WTC11 (cell line): ENCODE results near the gene PGLYRP2. TPM values are rescaled to one million over a fixed set of nuclear protein-coding genes. Genes with fewer than 3 reads are reported as not detected.

Experiments
- ATAC-seq: fragments of 200-7000 bp; cut with Tn5 transposase; 2 replicates; pipeline ENCODE4 v1.10.0; 2021; ENCODE audit warnings: mild to moderate bottlenecking, moderate library complexity
- CTCF ChIA-PET: fragments of 300-600 bp; sonication (Branson Sonifier 250); formaldehyde crosslinking; loops from one replicate; lab custom pipeline; 2021; ENCODE audit warnings: antibody characterized with exemption; lab: Charles Lee
- POLR2A ChIA-PET: fragments of 350-600 bp; sonication (Branson Sonifier 250); formaldehyde crosslinking; loops from one replicate; lab custom pipeline; 2021; ENCODE audit warnings: antibody characterized with exemption; lab: Charles Lee
- DNase-seq: peaks from one replicate; pipeline ENCODE4 v3.0.0; 2021; ENCODE audit warnings: low spot score
- H3K27ac Mint-ChIP-seq: 2 replicates; pipeline ENCODE4 v1.8.0; 2021; ENCODE audit warnings: mixed read lengths
- H3K27me3 Mint-ChIP-seq: 2 replicates; pipeline ENCODE4 v1.8.0; 2021; ENCODE audit warnings: low read depth, mild to moderate bottlenecking, moderate library complexity, mixed read lengths
- H3K36me3 Mint-ChIP-seq: 2 replicates; pipeline ENCODE4 v1.8.0; 2021; ENCODE audit warnings: mixed read lengths
- H3K4me1 Mint-ChIP-seq: 2 replicates; pipeline ENCODE4 v1.8.0; 2022; ENCODE audit warnings: mixed read lengths
- H3K4me3 Mint-ChIP-seq: 2 replicates; pipeline ENCODE4 v1.8.0; 2021; ENCODE audit warnings: mild to moderate bottlenecking, moderate library complexity, mixed read lengths
- H3K9me3 Mint-ChIP-seq: 2 replicates; pipeline ENCODE4 v1.8.0; 2021; ENCODE audit warnings: mixed read lengths
- AR ChIP-seq: fragments of 250-450 bp; sonication (Bioruptor Pico); IDR thresholded peaks from 2 replicates; pipeline ENCODE4 v1.9.0; 2021; ENCODE audit warnings: mild to moderate bottlenecking
- ATF2 ChIP-seq: sonication (generic); formaldehyde crosslinking; IDR thresholded peaks from 2 replicates; pipeline ENCODE4 v1.8.1; 2022; ENCODE audit warnings: low read depth, missing genetic modification reagents, borderline replicate concordance
- ATF6 ChIP-seq: sonication (generic); formaldehyde crosslinking; IDR thresholded peaks from 2 replicates; pipeline ENCODE4 v1.8.1; 2023; ENCODE audit warnings: mild to moderate bottlenecking, missing genetic modification reagents
- CBFB ChIP-seq: sonication (generic); formaldehyde crosslinking; IDR thresholded peaks from 2 replicates; pipeline ENCODE4 v1.8.1; 2022; ENCODE audit warnings: mild to moderate bottlenecking, low read depth, missing genetic modification reagents
- CREB1 ChIP-seq: sonication (generic); formaldehyde crosslinking; IDR thresholded peaks from 2 replicates; pipeline ENCODE4 v1.8.0; 2023; ENCODE audit warnings: mild to moderate bottlenecking, missing genetic modification reagents
- CREM ChIP-seq: sonication (generic); formaldehyde crosslinking; IDR thresholded peaks from 2 replicates; pipeline ENCODE4 v1.8.1; 2022; ENCODE audit warnings: mild to moderate bottlenecking, missing genetic modification reagents, moderate library complexity
- FOXJ3 ChIP-seq: sonication (generic); formaldehyde crosslinking; IDR thresholded peaks from 2 replicates; pipeline ENCODE4 v1.9.0; 2021; ENCODE audit warnings: missing genetic modification reagents, mild to moderate bottlenecking, borderline replicate concordance
- FOXP1 ChIP-seq: sonication (generic); formaldehyde crosslinking; IDR thresholded peaks from 2 replicates; pipeline ENCODE4 v1.8.0; 2022; ENCODE audit warnings: missing genetic modification reagents, mild to moderate bottlenecking, moderate library complexity, borderline replicate concordance
- JAZF1 ChIP-seq: fragments of 250-450 bp; sonication (Bioruptor Pico); IDR thresholded peaks from 2 replicates; pipeline ENCODE4 v1.9.0; 2021; ENCODE audit warnings: moderate library complexity, mild to moderate bottlenecking, inconsistent platforms
- KAT7 ChIP-seq: sonication (generic); formaldehyde crosslinking; IDR thresholded peaks from 2 replicates; pipeline ENCODE4 v1.8.1; 2023; ENCODE audit warnings: missing genetic modification reagents, mild to moderate bottlenecking, borderline replicate concordance
- NFE2L1 ChIP-seq: sonication (generic); formaldehyde crosslinking; IDR thresholded peaks from 2 replicates; pipeline ENCODE4 v1.8.1; 2023; ENCODE audit warnings: missing genetic modification reagents
- NR2C2 ChIP-seq: sonication (generic); formaldehyde crosslinking; IDR thresholded peaks from 2 replicates; pipeline ENCODE4 v1.8.0; 2022; ENCODE audit warnings: mild to moderate bottlenecking, missing genetic modification reagents
- NR3C1 ChIP-seq: sonication (generic); formaldehyde crosslinking; conservative IDR thresholded peaks from 2 replicates; pipeline ENCODE4 v1.8.1; 2023; ENCODE audit warnings: low read depth, mild to moderate bottlenecking, missing genetic modification reagents
- PRDM15 ChIP-seq: sonication (generic); formaldehyde crosslinking; IDR thresholded peaks from 2 replicates; pipeline ENCODE4 v1.8.0; 2022; ENCODE audit warnings: missing genetic modification reagents
- PRRX2 ChIP-seq: fragments of 250-450 bp; sonication (Bioruptor Pico); IDR thresholded peaks from 2 replicates; pipeline ENCODE4 v1.8.0; 2021; ENCODE audit warnings: mild to moderate bottlenecking
- SMAD3 ChIP-seq: sonication (generic); formaldehyde crosslinking; IDR thresholded peaks from 2 replicates; pipeline ENCODE4 v1.8.0; 2022; ENCODE audit warnings: missing genetic modification reagents, mild to moderate bottlenecking, borderline replicate concordance
- SP1 ChIP-seq: sonication (generic); formaldehyde crosslinking; conservative IDR thresholded peaks from 2 replicates; pipeline ENCODE4 v1.8.1; 2022; ENCODE audit warnings: missing genetic modification reagents
- ZNF263 ChIP-seq: sonication (generic); formaldehyde crosslinking; IDR thresholded peaks from 2 replicates; pipeline ENCODE4 v1.8.1; 2022; ENCODE audit warnings: low read depth, mild to moderate bottlenecking, moderate library complexity, missing genetic modification reagents
- ZNF671 ChIP-seq: fragments of 250-450 bp; sonication (Bioruptor Pico); IDR thresholded peaks from 2 replicates; pipeline ENCODE4 v1.8.0; 2021; ENCODE audit warnings: mild to moderate bottlenecking
- total RNA-seq: library from RNA; stranded (reverse); gene quantifications from 3 replicates; pipeline ENCODE4 v1.2.3, GENCODE V29; 2021
- TF ChIP-seq, protein P1 (sequence below): sonication (generic); formaldehyde crosslinking; IDR thresholded peaks from 2 replicates; pipeline ENCODE4 v1.8.1; 2023; ENCODE audit warnings: mild to moderate bottlenecking, missing genetic modification reagents, borderline replicate concordance
- TF ChIP-seq, protein P2 (sequence below): fragments of 250-450 bp; sonication (Bioruptor Pico); IDR thresholded peaks from 2 replicates; pipeline ENCODE4 v1.8.0; 2021; ENCODE audit warnings: mild to moderate bottlenecking

The PGLYRP2 gene
- total RNA-seq, 1 experiment from 2014 or later = not detected

GRCh38 chr19:15447057-15447456 lies 32.2 kb downstream of the PGLYRP2 start:
- no peak overlapping the region for H3K27ac Mint-ChIP-seq
- CTCF ChIA-PET = no interaction called here
- peaks cover 9% of the 10 kb centered on the region for H3K4me1 Mint-ChIP-seq
- ATAC-seq (no peak), DNase-seq (no peak)
- peaks cover 19% of the 10 kb centered on the region for H3K27me3 Mint-ChIP-seq
- H3K9me3 Mint-ChIP-seq = no peaks in the 10 kb centered on the region
- TF ChIP-seq ATF2 (CRISPR knock-in tag) (no peak), AR (CRISPR knock-in tag) (no peak), ATF6 (CRISPR knock-in tag) (no peak), ZNF263 (no peak), PRRX2 (no peak), FOXJ3 (no peak), JAZF1 (CRISPR knock-in tag) (no peak), KAT7 (no peak)
- TF ChIP-seq, protein P1, sequence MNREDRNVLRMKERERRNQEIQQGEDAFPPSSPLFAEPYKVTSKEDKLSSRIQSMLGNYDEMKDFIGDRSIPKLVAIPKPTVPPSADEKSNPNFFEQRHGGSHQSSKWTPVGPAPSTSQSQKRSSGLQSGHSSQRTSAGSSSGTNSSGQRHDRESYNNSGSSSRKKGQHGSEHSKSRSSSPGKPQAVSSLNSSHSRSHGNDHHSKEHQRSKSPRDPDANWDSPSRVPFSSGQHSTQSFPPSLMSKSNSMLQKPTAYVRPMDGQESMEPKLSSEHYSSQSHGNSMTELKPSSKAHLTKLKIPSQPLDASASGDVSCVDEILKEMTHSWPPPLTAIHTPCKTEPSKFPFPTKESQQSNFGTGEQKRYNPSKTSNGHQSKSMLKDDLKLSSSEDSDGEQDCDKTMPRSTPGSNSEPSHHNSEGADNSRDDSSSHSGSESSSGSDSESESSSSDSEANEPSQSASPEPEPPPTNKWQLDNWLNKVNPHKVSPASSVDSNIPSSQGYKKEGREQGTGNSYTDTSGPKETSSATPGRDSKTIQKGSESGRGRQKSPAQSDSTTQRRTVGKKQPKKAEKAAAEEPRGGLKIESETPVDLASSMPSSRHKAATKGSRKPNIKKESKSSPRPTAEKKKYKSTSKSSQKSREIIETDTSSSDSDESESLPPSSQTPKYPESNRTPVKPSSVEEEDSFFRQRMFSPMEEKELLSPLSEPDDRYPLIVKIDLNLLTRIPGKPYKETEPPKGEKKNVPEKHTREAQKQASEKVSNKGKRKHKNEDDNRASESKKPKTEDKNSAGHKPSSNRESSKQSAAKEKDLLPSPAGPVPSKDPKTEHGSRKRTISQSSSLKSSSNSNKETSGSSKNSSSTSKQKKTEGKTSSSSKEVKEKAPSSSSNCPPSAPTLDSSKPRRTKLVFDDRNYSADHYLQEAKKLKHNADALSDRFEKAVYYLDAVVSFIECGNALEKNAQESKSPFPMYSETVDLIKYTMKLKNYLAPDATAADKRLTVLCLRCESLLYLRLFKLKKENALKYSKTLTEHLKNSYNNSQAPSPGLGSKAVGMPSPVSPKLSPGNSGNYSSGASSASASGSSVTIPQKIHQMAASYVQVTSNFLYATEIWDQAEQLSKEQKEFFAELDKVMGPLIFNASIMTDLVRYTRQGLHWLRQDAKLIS (CRISPR knock-in tag) = no peak
- no peak overlapping the region for H3K4me3 Mint-ChIP-seq
- H3K36me3 Mint-ChIP-seq = no peaks in the 10 kb centered on the region
- POLR2A ChIA-PET = no interaction called here

- ChIA-PET CTCF (no interaction called here), POLR2A (no interaction called here)
- Mint-ChIP-seq H3K27me3 (peaks cover 12% of the 10 kb centered on the region; the same call in 1 of the 2 replicates), H3K4me1 (peaks cover 7% of the 10 kb centered on the region), H3K4me3 (no peak overlapping the region), H3K27ac (no peak overlapping the region), H3K36me3 (no peaks in the 10 kb centered on the region), H3K9me3 (no peaks in the 10 kb centered on the region)
- no peak for DNase-seq
- ATAC-seq = no peak
- TF ChIP-seq CBFB (CRISPR knock-in tag) (no peak), SMAD3 (CRISPR knock-in tag) (no peak), NR3C1 (CRISPR knock-in tag) (no peak), CREM (CRISPR knock-in tag) (no peak), FOXP1 (CRISPR knock-in tag) (no peak), CREB1 (no peak), NFE2L1 (CRISPR knock-in tag) (no peak), NR2C2 (CRISPR knock-in tag) (no peak), ZNF671 (no peak), SP1 (CRISPR knock-in tag) (no peak), PRDM15 (no peak)
- TF ChIP-seq, protein P2, sequence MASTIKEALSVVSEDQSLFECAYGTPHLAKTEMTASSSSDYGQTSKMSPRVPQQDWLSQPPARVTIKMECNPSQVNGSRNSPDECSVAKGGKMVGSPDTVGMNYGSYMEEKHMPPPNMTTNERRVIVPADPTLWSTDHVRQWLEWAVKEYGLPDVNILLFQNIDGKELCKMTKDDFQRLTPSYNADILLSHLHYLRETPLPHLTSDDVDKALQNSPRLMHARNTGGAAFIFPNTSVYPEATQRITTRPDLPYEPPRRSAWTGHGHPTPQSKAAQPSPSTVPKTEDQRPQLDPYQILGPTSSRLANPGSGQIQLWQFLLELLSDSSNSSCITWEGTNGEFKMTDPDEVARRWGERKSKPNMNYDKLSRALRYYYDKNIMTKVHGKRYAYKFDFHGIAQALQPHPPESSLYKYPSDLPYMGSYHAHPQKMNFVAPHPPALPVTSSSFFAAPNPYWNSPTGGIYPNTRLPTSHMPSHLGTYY (CRISPR knock-in tag) = no peak
- TF ChIP-seq, all 79 proteins: peak for 0
Observed at GRCh38 chr19:15445807-15446376, 33.4 kb downstream of the PGLYRP2 start.
